Activated T-helper 2 cell treated with anti-CD3 and anti-CD28 coated beads, Interferon-gamma antibody, Interleukin-2, Interleukin-4, amounts not matched to agents 10 μg/mL and 5 μg/mL and 100 μg/mL, durations not matched to agents 14 hours and 24 hours and 36 hours (primary cell): ENCODE measurements around the gene PTPRC. TPM values are rescaled to one million over a fixed set of nuclear protein-coding genes. Genes with fewer than 3 reads are reported as not detected.
A peak's percentile ranks its signal among the peaks of the same experiment; 100 is the strongest.

Experiments used
- DNase-seq: peaks from one replicate; pipeline ENCODE4 v3.0.0; 2021; ENCODE audit warnings: low spot score
- H3K27ac Mint-ChIP-seq: one replicate; pipeline ENCODE4 v1.8.0; 2021; ENCODE audit warnings: mixed read lengths
- H3K27me3 Mint-ChIP-seq: one replicate; pipeline ENCODE4 v1.8.0; 2021; ENCODE audit warnings: low read depth, mixed read lengths
- H3K36me3 Mint-ChIP-seq: one replicate; pipeline ENCODE4 v1.8.0; 2021; ENCODE audit warnings: low read depth, mixed read lengths
- H3K4me1 Mint-ChIP-seq: one replicate; pipeline ENCODE4 v1.8.0; 2021; ENCODE audit warnings: low read depth, mixed read lengths
- H3K4me3 Mint-ChIP-seq: one replicate; pipeline ENCODE4 v1.8.0; 2021; ENCODE audit warnings: low read depth, mild to moderate bottlenecking, moderate library complexity, mixed read lengths
- H3K9me3 Mint-ChIP-seq: one replicate; pipeline ENCODE4 v1.8.0; 2021; ENCODE audit warnings: mixed read lengths
- intact Hi-C: fragments of 100-400 bp; cut with micrococcal nuclease; formaldehyde crosslinking; loops from one replicate; pipeline ENCODE4 v1.15.1; 2023
- total RNA-seq: library from RNA; stranded (reverse); gene quantifications from 2 replicates; pipeline ENCODE4 v1.2.3, GENCODE V29; 2022

The PTPRC gene
- total RNA-seq, 1 donor from 2014 or later, result 321 TPM

- no peak for DNase-seq
- Mint-ChIP-seq H3K4me3 (peak overlapping the region; percentile 42), H3K36me3 (peaks cover 80% of the 10 kb centered on the region), H3K4me1 (peaks cover 79% of the 10 kb centered on the region), H3K9me3 (no peaks in the 10 kb centered on the region), H3K27me3 (no peaks in the 10 kb centered on the region), H3K27ac (peak overlapping the region; percentile 83)
- intact Hi-C loops, result loop anchor here (1.0 to 5.0 kb wide), 4 partner anchors 12 to 263 kb away; no protein-coding TSS in a partner anchor
Observed at GRCh38 chr1:198669771-198670170, 30.9 kb downstream of the PTPRC start.

- H3K4me3 Mint-ChIP-seq, result peak overlapping the region; percentile 50
- no peaks in the 10 kb centered on the region for H3K27me3 Mint-ChIP-seq
- intact Hi-C loops, result no loop called here
- no peak for DNase-seq
- H3K27ac Mint-ChIP-seq, result peak overlapping the region; percentile 83
- H3K36me3 Mint-ChIP-seq, result peaks cover 79% of the 10 kb centered on the region
- no peaks in the 10 kb centered on the region for H3K9me3 Mint-ChIP-seq
- peaks cover 80% of the 10 kb centered on the region for H3K4me1 Mint-ChIP-seq
Observed at GRCh38 chr1:198671136-198671535, 32.3 kb downstream of the PTPRC start.

DNA sequence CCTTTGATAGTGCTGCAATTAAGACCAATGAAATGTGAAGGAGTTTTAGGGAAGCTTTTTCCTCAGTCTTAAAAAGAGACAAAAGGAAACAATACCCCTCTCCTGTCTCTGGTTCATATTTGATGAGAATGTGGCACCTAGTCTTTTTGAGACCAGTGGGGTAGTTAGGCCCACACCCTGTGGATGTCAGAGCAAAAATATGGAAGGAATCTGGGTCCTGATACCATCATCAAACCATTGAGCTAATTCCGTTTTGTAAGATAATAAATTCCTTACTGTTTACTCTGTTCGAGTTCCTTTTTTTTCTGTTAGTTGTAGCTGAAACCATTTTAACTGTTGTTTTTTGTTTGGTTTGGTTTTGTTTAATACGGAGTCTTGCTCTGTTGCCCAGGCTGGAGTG lies 33.3 kb downstream of the PTPRC start:
- Mint-ChIP-seq H3K27me3 (no peaks in the 10 kb centered on the region), H3K4me3 (no peak overlapping the region), H3K36me3 (peaks cover 78% of the 10 kb centered on the region), H3K27ac (peak overlapping the region; percentile 14), H3K9me3 (no peaks in the 10 kb centered on the region), H3K4me1 (peaks cover 84% of the 10 kb centered on the region)
- intact Hi-C loops, result no loop called here
- no peak for DNase-seq

DNA sequence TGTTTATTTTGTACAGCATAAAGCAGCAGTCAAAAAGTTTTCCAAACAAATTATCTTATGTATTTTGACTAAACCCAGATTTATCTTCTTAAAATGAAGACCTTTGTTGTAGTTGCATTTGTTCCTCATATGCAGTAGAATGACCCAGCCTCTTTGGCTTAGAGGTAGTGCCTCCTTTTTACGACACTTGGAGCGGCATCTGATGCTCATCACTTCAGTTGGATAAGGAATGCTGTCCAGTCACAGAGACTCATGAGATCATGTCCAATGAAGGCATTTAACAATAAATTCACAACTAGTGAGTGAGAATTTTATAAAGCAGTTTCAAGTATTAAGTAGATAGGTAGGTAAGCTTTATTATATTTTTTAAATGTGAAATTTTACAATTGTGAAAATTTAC lies 35.2 kb downstream of the PTPRC start:
- intact Hi-C loops, result no loop called here
- peaks cover 75% of the 10 kb centered on the region for H3K36me3 Mint-ChIP-seq
- peaks cover 82% of the 10 kb centered on the region for H3K4me1 Mint-ChIP-seq
- no peaks in the 10 kb centered on the region for H3K9me3 Mint-ChIP-seq
- H3K27ac Mint-ChIP-seq, result peak overlapping the region; percentile 40
- no peak for DNase-seq
- no peaks in the 10 kb centered on the region for H3K27me3 Mint-ChIP-seq
- H3K4me3 Mint-ChIP-seq, result peak overlapping the region; percentile 35

GRCh38 chr1:198676253-198676652 lies 37.4 kb downstream of the PTPRC start:
- intact Hi-C loops, result no loop called here
- peaks cover 84% of the 10 kb centered on the region for H3K4me1 Mint-ChIP-seq
- peaks cover 72% of the 10 kb centered on the region for H3K36me3 Mint-ChIP-seq

GRCh38 chr1:198677027-198677426 lies 38.2 kb downstream of the PTPRC start:
- intact Hi-C loops, result no loop called here
- H3K27me3 Mint-ChIP-seq, result no peaks in the 10 kb centered on the region
- peak overlapping the region; percentile 92 for H3K27ac Mint-ChIP-seq
- peaks cover 64% of the 10 kb centered on the region for H3K36me3 Mint-ChIP-seq
- no peaks in the 10 kb centered on the region for H3K9me3 Mint-ChIP-seq
- DNase-seq, result no peak
- peaks cover 80% of the 10 kb centered on the region for H3K4me1 Mint-ChIP-seq
- peak overlapping the region; percentile 66 for H3K4me3 Mint-ChIP-seq

More at GRCh38 chr1:198676253-198676652, 37.4 kb downstream of the PTPRC start:
- no peak for DNase-seq
- Mint-ChIP-seq H3K27ac (peak overlapping the region; percentile 92), H3K27me3 (no peaks in the 10 kb centered on the region), H3K4me3 (peak overlapping the region; percentile 68), H3K9me3 (no peaks in the 10 kb centered on the region)

GRCh38 chr1:198677871-198678270 lies 39.0 kb downstream of the PTPRC start:
- peaks cover 58% of the 10 kb centered on the region for H3K36me3 Mint-ChIP-seq
- H3K27ac Mint-ChIP-seq, result peak overlapping the region; percentile 92
- peak overlapping the region; percentile 81 for H3K4me3 Mint-ChIP-seq
- DNase-seq, result no peak
- intact Hi-C loops, result no loop called here
- H3K9me3 Mint-ChIP-seq, result no peaks in the 10 kb centered on the region
- H3K27me3 Mint-ChIP-seq, result no peaks in the 10 kb centered on the region
- peaks cover 80% of the 10 kb centered on the region for H3K4me1 Mint-ChIP-seq

DNA sequence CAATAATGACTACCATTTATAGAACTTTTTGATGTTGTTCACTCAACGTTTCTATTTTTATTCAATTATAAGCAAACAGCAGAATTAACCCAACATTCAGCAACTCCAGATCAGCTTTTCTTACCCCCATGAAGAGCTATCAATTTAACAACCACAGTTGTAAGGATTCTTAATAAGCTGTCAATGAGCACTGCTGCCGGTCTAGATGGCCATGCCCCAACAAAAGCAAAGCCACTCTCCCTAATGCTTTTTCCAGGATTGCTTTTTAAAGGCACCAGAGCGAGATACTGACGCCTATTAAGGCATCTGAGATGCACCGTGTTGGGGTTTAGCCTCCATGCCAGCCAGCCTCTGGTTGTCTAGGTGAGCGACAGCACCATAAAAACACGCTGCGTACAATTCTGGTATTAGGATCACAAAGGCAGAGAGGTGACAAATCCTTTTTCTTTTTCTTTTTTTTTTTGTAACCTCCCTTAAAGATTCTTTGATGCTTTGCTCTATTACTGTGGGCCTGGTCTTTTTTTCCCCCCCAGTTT lies 39.5 kb downstream of the PTPRC start:
- Mint-ChIP-seq H3K36me3 (peaks cover 54% of the 10 kb centered on the region), H3K9me3 (no peaks in the 10 kb centered on the region), H3K27me3 (no peaks in the 10 kb centered on the region), H3K4me3 (peak overlapping the region; percentile 81), H3K27ac (peak overlapping the region; percentile 92), H3K4me1 (peaks cover 80% of the 10 kb centered on the region)
- DNase-seq, result no peak
- intact Hi-C loops, result no loop called here

GRCh38 chr1:198678901-198679329 lies 40.1 kb downstream of the PTPRC start:
- H3K4me1 Mint-ChIP-seq, result peaks cover 81% of the 10 kb centered on the region
- peaks cover 54% of the 10 kb centered on the region for H3K36me3 Mint-ChIP-seq
- peak overlapping the region; percentile 92 for H3K27ac Mint-ChIP-seq
- intact Hi-C loops, result no loop called here
- DNase-seq, result peak; percentile 35
- H3K27me3 Mint-ChIP-seq, result no peaks in the 10 kb centered on the region
- peak overlapping the region; percentile 81 for H3K4me3 Mint-ChIP-seq
- H3K9me3 Mint-ChIP-seq, result no peaks in the 10 kb centered on the region

GRCh38 chr1:198679535-198680173 lies 40.8 kb downstream of the PTPRC start:
- H3K4me1 Mint-ChIP-seq, result peaks cover 82% of the 10 kb centered on the region
- peak overlapping the region; percentile 83 for H3K27ac Mint-ChIP-seq
- intact Hi-C loops, result loop anchor here (5.0 to 10.0 kb wide), 6 partner anchors 253 to 765 kb away; partner anchors contain the start of genes LHX9 and NEK7
- DNase-seq, result no peak
- H3K36me3 Mint-ChIP-seq, result peaks cover 54% of the 10 kb centered on the region
- peak overlapping the region; percentile 37 for H3K4me3 Mint-ChIP-seq
- H3K9me3 Mint-ChIP-seq, result no peaks in the 10 kb centered on the region
- H3K27me3 Mint-ChIP-seq, result no peaks in the 10 kb centered on the region

GRCh38 chr1:198680174-198680875 lies 41.5 kb downstream of the PTPRC start:
- Mint-ChIP-seq H3K4me3 (peak overlapping the region; percentile 72), H3K4me1 (peaks cover 80% of the 10 kb centered on the region), H3K9me3 (no peaks in the 10 kb centered on the region), H3K27me3 (no peaks in the 10 kb centered on the region), H3K27ac (peak overlapping the region; percentile 86), H3K36me3 (peaks cover 52% of the 10 kb centered on the region)
- DNase-seq, result no peak
- intact Hi-C loops, result loop anchor here (5.0 to 10.0 kb wide), 6 partner anchors 252 to 766 kb away; partner anchors contain the start of genes LHX9 and NEK7

DNA sequence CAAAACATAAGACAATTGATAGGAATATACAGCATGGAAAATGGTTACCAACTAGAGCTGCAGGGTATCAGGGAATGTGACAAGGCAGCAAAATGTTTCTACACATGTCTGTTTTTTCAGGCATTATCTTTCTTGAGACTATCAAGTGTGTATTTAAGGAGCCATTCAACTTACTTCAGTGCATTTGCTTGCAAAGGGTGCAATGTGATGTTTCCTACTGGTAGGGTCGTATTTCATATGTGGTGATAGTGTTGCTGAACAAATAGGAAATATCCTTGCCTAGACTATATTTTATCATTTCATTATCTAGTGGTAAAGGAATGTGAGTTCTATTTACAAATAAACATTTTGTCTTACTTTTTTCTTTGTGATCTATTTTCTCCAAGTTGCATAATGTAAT lies 42.4 kb downstream of the PTPRC start:
- H3K9me3 Mint-ChIP-seq, result no peaks in the 10 kb centered on the region
- peak overlapping the region; percentile 43 for H3K4me3 Mint-ChIP-seq
- H3K4me1 Mint-ChIP-seq, result peaks cover 78% of the 10 kb centered on the region
- H3K27me3 Mint-ChIP-seq, result no peaks in the 10 kb centered on the region
- intact Hi-C loops, result loop anchor here (1.0 to 10.0 kb wide), 9 partner anchors 12 to 766 kb away; partner anchors contain the start of genes LHX9 and NEK7
- peaks cover 43% of the 10 kb centered on the region for H3K36me3 Mint-ChIP-seq
- H3K27ac Mint-ChIP-seq, result peak overlapping the region; percentile 70
- DNase-seq, result no peak
